Neuron (in vitro differentiated cells): ENCODE results near the gene PCDH9.

Experiments
- H2AFZ ChIP-seq: one replicate; pipeline ENCODE4 v1.6.1; 2013; ENCODE audit warnings: low read depth, mild to moderate bottlenecking, inconsistent platforms, low read length, moderate library complexity
- H3K27me3 ChIP-seq: one replicate; pipeline ENCODE4 v1.6.1; 2013; ENCODE audit warnings: low read length; ENCODE audit not compliant: insufficient read depth
- H3K36me3 ChIP-seq: one replicate; pipeline ENCODE4 v1.6.1; 2013; ENCODE audit warnings: low read length; ENCODE audit not compliant: insufficient read depth
- H3K4me1 ChIP-seq: one replicate; pipeline ENCODE4 v1.6.1; 2013; ENCODE audit warnings: low read length; ENCODE audit not compliant: insufficient read depth
- H3K4me3 ChIP-seq: 2 replicates; pipeline ENCODE4 v1.5.1; 2013; ENCODE audit warnings: mild to moderate bottlenecking, low read length, moderate library complexity
- H3K9me3 ChIP-seq: one replicate; pipeline ENCODE4 v1.6.1; 2013; ENCODE audit warnings: low read length

PCDH9 gene

GRCh38 chr13:67219113-67219512 is 11.0 kb downstream of the PCDH9 start:
- Histone ChIP-seq H3K4me3 (no peak overlapping the region), H3K27me3 (no peaks in the 10 kb centered on the region), H2AFZ (no peak overlapping the region), H3K4me1 (peaks cover 14% of the 10 kb centered on the region), H3K36me3 (peaks cover 2% of the 10 kb centered on the region), H3K9me3 (no peaks in the 10 kb centered on the region)

- Histone ChIP-seq H2AFZ (no peak overlapping the region), H3K4me1 (peaks cover 9% of the 10 kb centered on the region), H3K27me3 (no peaks in the 10 kb centered on the region), H3K36me3 (peaks cover 2% of the 10 kb centered on the region), H3K9me3 (no peaks in the 10 kb centered on the region), H3K4me3 (no peak overlapping the region)
These were observed 12.3 kb downstream of the PCDH9 start for GRCh38 chr13:67217880-67218279.

- no peaks in the 10 kb centered on the region for H3K9me3 ChIP-seq
- no peak overlapping the region for H3K4me3 ChIP-seq
- H3K4me1 ChIP-seq: peaks cover 6% of the 10 kb centered on the region
- H2AFZ ChIP-seq: no peak overlapping the region
- no peaks in the 10 kb centered on the region for H3K27me3 ChIP-seq
- H3K36me3 ChIP-seq: peaks cover 2% of the 10 kb centered on the region
These were observed 13.3 kb downstream of the PCDH9 start for GRCh38 chr13:67216864-67217263.

- no peaks in the 10 kb centered on the region for H3K4me1 ChIP-seq
- no peaks in the 10 kb centered on the region for H3K27me3 ChIP-seq
- no peaks in the 10 kb centered on the region for H3K36me3 ChIP-seq
These were observed 19.9 kb downstream of the PCDH9 start for GRCh38 chr13:67210208-67210607.

GRCh38 chr13:67208552-67208951 is 21.6 kb downstream of the PCDH9 start:
- no peaks in the 10 kb centered on the region for H3K27me3 ChIP-seq

More at GRCh38 chr13:67210208-67210607, 19.9 kb downstream of the PCDH9 start:
- Histone ChIP-seq H2AFZ (no peak overlapping the region), H3K4me3 (no peak overlapping the region), H3K9me3 (no peaks in the 10 kb centered on the region)

GRCh38 chr13:67204764-67205163 is 25.4 kb downstream of the PCDH9 start:
- no peak overlapping the region for H3K4me3 ChIP-seq
- no peaks in the 10 kb centered on the region for H3K36me3 ChIP-seq
- no peaks in the 10 kb centered on the region for H3K27me3 ChIP-seq
- H3K4me1 ChIP-seq: no peaks in the 10 kb centered on the region
- H2AFZ ChIP-seq: no peak overlapping the region
- H3K9me3 ChIP-seq: no peaks in the 10 kb centered on the region

More at GRCh38 chr13:67208552-67208951, 21.6 kb downstream of the PCDH9 start:
- no peak overlapping the region for H3K4me3 ChIP-seq
- H3K36me3 ChIP-seq: no peaks in the 10 kb centered on the region
- no peaks in the 10 kb centered on the region for H3K4me1 ChIP-seq
- H3K9me3 ChIP-seq: no peaks in the 10 kb centered on the region
- H2AFZ ChIP-seq: no peak overlapping the region

GRCh38 chr13:67200605-67201004 is 29.5 kb downstream of the PCDH9 start:
- Histone ChIP-seq H2AFZ (no peak overlapping the region), H3K36me3 (no peaks in the 10 kb centered on the region), H3K9me3 (no peaks in the 10 kb centered on the region), H3K4me1 (no peaks in the 10 kb centered on the region), H3K4me3 (no peak overlapping the region), H3K27me3 (no peaks in the 10 kb centered on the region)

- Histone ChIP-seq H2AFZ (no peak overlapping the region), H3K27me3 (no peaks in the 10 kb centered on the region), H3K4me3 (no peak overlapping the region), H3K36me3 (no peaks in the 10 kb centered on the region), H3K9me3 (no peaks in the 10 kb centered on the region), H3K4me1 (no peaks in the 10 kb centered on the region)
These were observed 30.0 kb downstream of the PCDH9 start for GRCh38 chr13:67200183-67200582.

- no peaks in the 10 kb centered on the region for H3K4me1 ChIP-seq
- no peaks in the 10 kb centered on the region for H3K27me3 ChIP-seq
- H2AFZ ChIP-seq: no peak overlapping the region
- H3K9me3 ChIP-seq: no peaks in the 10 kb centered on the region
- H3K4me3 ChIP-seq: no peak overlapping the region
- H3K36me3 ChIP-seq: no peaks in the 10 kb centered on the region
These were observed 32.4 kb downstream of the PCDH9 start for GRCh38 chr13:67197704-67198103.

GRCh38 chr13:67193979-67194378 is 36.2 kb downstream of the PCDH9 start:
- H2AFZ ChIP-seq: no peak overlapping the region
- H3K36me3 ChIP-seq: no peaks in the 10 kb centered on the region
- no peaks in the 10 kb centered on the region for H3K9me3 ChIP-seq
- no peaks in the 10 kb centered on the region for H3K4me1 ChIP-seq
- H3K4me3 ChIP-seq: no peak overlapping the region
- H3K27me3 ChIP-seq: no peaks in the 10 kb centered on the region

- Histone ChIP-seq H2AFZ (no peak overlapping the region), H3K36me3 (no peaks in the 10 kb centered on the region), H3K27me3 (no peaks in the 10 kb centered on the region), H3K4me1 (no peaks in the 10 kb centered on the region), H3K4me3 (no peak overlapping the region), H3K9me3 (no peaks in the 10 kb centered on the region)
These were observed 37.4 kb downstream of the PCDH9 start for GRCh38 chr13:67192751-67193150.

- H3K9me3 ChIP-seq: no peaks in the 10 kb centered on the region
- H3K4me1 ChIP-seq: no peaks in the 10 kb centered on the region
- no peak overlapping the region for H3K4me3 ChIP-seq
- peak overlapping the region; percentile 61 for H2AFZ ChIP-seq
- H3K36me3 ChIP-seq: no peaks in the 10 kb centered on the region
- no peaks in the 10 kb centered on the region for H3K27me3 ChIP-seq
These were observed 43.1 kb downstream of the PCDH9 start for GRCh38 chr13:67186995-67187569.

GRCh38 chr13:67184247-67184646 is 45.9 kb downstream of the PCDH9 start:
- Histone ChIP-seq H3K4me3 (no peak overlapping the region), H2AFZ (no peak overlapping the region), H3K4me1 (no peaks in the 10 kb centered on the region), H3K9me3 (no peaks in the 10 kb centered on the region), H3K36me3 (no peaks in the 10 kb centered on the region), H3K27me3 (no peaks in the 10 kb centered on the region)

GRCh38 chr13:67183151-67183550 is 47.0 kb downstream of the PCDH9 start:
- Histone ChIP-seq H3K4me3 (no peak overlapping the region), H2AFZ (no peak overlapping the region), H3K4me1 (no peaks in the 10 kb centered on the region), H3K9me3 (no peaks in the 10 kb centered on the region), H3K27me3 (no peaks in the 10 kb centered on the region), H3K36me3 (no peaks in the 10 kb centered on the region)
